Thoracic aorta (tissue), 2 donors: ENCODE data around the gene HOTAIR. TPM values are rescaled to one million over a fixed set of nuclear protein-coding genes. Genes with fewer than 3 reads are reported as not detected.

Source experiments
- ATAC-seq: fragments of 150-250 bp; one replicate; pipeline ENCODE4 v1.8.0; 2017; ENCODE audit warnings: low read depth; ENCODE audit not compliant: insufficient number of reproducible peaks, low FRiP score
- DNase-seq: peaks from one replicate; pipeline ENCODE4 v3.0.0-alpha.2; 2020; ENCODE audit warnings: low spot score
- H3K27ac ChIP-seq, 2 donors: fragments of 200-600 bp; sonication (generic); 1 replicate in 1 of 2; 2 replicates in 1 of 2; pipeline ENCODE4 v1.5.1; 2016; ENCODE audit warnings: mild to moderate bottlenecking in 2 of 2, moderate library complexity in 2 of 2
- H3K27me3 ChIP-seq: fragments of 200-600 bp; sonication (generic); replicated peaks from 2 replicates; pipeline ENCODE4 v1.6.0; 2016; ENCODE audit warnings: mild to moderate bottlenecking; ENCODE audit not compliant: insufficient read depth
- H3K36me3 ChIP-seq: fragments of 200-600 bp; sonication (generic); one replicate; pipeline ENCODE4 v1.5.1; 2016
- H3K4me1 ChIP-seq, 2 donors: fragments of 200-600 bp; sonication (generic); 1 replicate in 1 of 2; 2 replicates in 1 of 2; pipeline versions ENCODE4 v1.5.1 to v1.6.0; 2016; ENCODE audit warnings: low read depth in 2 of 2, mild to moderate bottlenecking in 1 of 2; ENCODE audit not compliant: control insufficient read depth in 1 of 2
- H3K4me3 ChIP-seq: fragments of 200-600 bp; sonication (generic); 2 replicates; pipeline ENCODE4 v1.5.1; 2016; ENCODE audit warnings: mild to moderate bottlenecking
- H3K9me3 ChIP-seq: fragments of 200-600 bp; sonication (generic); 2 replicates; pipeline ENCODE4 v1.5.1; 2016
- total RNA-seq, 2 donors: library from RNA; depleted of rRNA; stranded (reverse); fragments of >200 nt; gene quantifications; one replicate each; pipeline versions ENCODE4 v1.1.0 to v1.2.3, GENCODE V29; 2016
- TF ChIP-seq, protein P1 (sequence below): fragments of 200-600 bp; sonication (generic); IDR thresholded peaks from one replicate; pipeline ENCODE4 v1.5.1; 2019; ENCODE audit warnings: antibody characterized with exemption

The HOTAIR gene
- total RNA-seq, 2 donors from 2014 or later: not detected

GRCh38 chr12:54017878-54018467 lies 43.2 kb upstream of the HOTAIR start:
- Histone ChIP-seq H3K4me3 (peak overlapping the region; percentile 69), H3K27ac (peak overlapping the region; percentile 81 to 98), H3K27me3 (no peaks in the 10 kb centered on the region), H3K36me3 (no peaks in the 10 kb centered on the region), H3K9me3 (no peaks in the 10 kb centered on the region), H3K4me1 (peaks cover 14 to 27% of the 10 kb centered on the region in 2 donors)
- peak; percentile 46 for DNase-seq
- TF ChIP-seq, protein P1, sequence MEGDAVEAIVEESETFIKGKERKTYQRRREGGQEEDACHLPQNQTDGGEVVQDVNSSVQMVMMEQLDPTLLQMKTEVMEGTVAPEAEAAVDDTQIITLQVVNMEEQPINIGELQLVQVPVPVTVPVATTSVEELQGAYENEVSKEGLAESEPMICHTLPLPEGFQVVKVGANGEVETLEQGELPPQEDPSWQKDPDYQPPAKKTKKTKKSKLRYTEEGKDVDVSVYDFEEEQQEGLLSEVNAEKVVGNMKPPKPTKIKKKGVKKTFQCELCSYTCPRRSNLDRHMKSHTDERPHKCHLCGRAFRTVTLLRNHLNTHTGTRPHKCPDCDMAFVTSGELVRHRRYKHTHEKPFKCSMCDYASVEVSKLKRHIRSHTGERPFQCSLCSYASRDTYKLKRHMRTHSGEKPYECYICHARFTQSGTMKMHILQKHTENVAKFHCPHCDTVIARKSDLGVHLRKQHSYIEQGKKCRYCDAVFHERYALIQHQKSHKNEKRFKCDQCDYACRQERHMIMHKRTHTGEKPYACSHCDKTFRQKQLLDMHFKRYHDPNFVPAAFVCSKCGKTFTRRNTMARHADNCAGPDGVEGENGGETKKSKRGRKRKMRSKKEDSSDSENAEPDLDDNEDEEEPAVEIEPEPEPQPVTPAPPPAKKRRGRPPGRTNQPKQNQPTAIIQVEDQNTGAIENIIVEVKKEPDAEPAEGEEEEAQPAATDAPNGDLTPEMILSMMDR: no peak
- ATAC-seq: peak; percentile 61

DNA sequence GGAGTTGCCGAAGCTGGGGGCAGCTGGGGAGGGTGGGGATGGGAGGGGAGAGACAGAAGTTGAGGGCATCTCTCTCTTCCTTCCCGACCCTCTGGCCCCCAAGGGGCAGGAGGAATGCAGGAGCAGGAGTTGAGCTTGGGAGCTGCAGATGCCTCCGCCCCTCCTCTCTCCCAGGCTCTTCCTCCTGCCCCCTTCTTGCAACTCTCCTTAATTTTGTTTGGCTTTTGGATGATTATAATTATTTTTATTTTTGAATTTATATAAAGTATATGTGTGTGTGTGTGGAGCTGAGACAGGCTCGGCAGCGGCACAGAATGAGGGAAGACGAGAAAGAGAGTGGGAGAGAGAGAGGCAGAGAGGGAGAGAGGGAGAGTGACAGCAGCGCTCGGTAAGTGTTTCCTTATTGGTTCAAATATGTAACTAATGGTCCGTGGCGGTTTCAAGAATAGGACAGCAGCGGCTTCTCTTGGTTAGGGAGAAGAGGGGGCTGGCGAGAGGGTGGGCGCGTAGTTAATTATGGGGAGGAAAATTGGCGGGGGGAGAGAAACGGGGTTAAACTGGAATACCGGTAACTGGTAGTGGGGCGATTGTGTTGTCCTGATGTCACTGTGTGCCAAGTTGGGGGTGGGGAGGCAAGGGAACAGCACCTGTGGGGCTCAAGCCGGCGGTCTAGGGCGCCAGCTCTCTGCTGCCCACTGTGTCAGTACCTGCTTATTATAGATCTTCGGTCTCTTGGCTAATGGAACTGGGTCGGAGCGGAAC lies 42.5 kb upstream of the HOTAIR start:
- Histone ChIP-seq H3K27me3 (no peaks in the 10 kb centered on the region), H3K36me3 (no peaks in the 10 kb centered on the region), H3K4me3 (peak overlapping the region; percentile 69), H3K9me3 (no peaks in the 10 kb centered on the region), H3K27ac (peak overlapping the region; percentile 81 to 98), H3K4me1 (peaks cover 14 to 27% of the 10 kb centered on the region in 2 donors)
- TF ChIP-seq, protein P1: no peak
- DNase-seq (no peak), ATAC-seq (peak; percentile 7)

GRCh38 chr12:54016478-54016964 lies 41.8 kb upstream of the HOTAIR start:
- peaks cover 14 to 26% of the 10 kb centered on the region in 2 donors for H3K4me1 ChIP-seq

DNA sequence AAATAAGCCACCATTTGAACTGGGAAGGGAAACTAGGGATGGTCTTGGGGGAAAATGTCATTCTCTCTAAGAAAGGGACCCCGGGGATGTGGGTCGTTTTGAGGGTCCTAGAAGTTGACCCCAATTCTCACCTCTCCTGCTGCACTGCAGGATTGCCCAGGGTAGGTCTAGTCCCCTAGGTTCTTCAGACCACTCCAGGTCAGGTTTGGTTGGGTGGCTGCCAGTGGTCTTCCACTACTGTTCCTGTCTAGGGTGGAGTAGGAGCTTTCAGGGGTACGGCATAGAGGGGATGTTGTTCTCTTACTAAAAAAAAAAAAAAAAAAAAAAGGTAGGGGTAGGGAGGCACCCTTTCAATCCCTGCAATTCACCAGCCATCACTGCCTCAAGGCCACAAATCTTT lies 41.3 kb upstream of the HOTAIR start:
- H3K27ac ChIP-seq: peak overlapping the region in 1 of 2 donors; percentile 56
- no peak for ATAC-seq
- no peaks in the 10 kb centered on the region for H3K27me3 ChIP-seq
- peaks cover 14 to 21% of the 10 kb centered on the region in 2 donors for H3K4me1 ChIP-seq
- H3K4me3 ChIP-seq: peak overlapping the region; percentile 69
- H3K36me3 ChIP-seq: no peaks in the 10 kb centered on the region
- DNase-seq: no peak
- no peaks in the 10 kb centered on the region for H3K9me3 ChIP-seq
- TF ChIP-seq, protein P1: no peak

More at GRCh38 chr12:54016478-54016964, 41.8 kb upstream of the HOTAIR start:
- Histone ChIP-seq H3K36me3 (no peaks in the 10 kb centered on the region), H3K27ac (peak overlapping the region in 1 of 2 donors; percentile 56), H3K9me3 (no peaks in the 10 kb centered on the region), H3K4me3 (peak overlapping the region; percentile 69), H3K27me3 (no peaks in the 10 kb centered on the region)
- ATAC-seq (no peak), DNase-seq (no peak)
- TF ChIP-seq, protein P1: no peak
